ENCODE measurements around the gene STK17B. TPM values are rescaled to one million over a fixed set of nuclear protein-coding genes. Genes with fewer than 3 reads are reported as not detected.

The STK17B gene
- polyA plus RNA-seq, 3 donors: 171 to 296 (median 244) TPM

DNA sequence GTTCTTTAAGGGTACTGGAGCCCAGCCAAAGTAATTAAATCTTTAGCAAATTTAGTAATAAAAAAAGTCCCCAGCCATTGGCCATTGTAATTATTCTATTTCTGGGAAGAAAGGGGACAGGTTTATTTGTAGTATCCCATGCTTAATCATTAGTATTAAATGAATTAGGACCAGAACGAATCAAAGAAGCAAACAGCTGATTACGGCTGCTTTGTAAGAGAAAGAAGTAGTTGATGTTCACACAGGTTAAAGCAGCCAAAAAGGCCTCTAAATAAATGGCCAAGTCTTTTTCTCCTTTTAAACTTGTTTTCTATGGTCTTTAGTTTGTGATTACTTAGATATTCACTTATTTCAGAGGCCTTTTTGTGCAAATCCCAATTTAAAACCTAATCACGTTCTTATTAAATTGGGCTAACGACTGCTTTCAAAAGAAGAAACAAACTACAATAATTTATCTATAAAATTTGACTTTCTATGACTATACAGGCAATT lies 54.1 kb downstream of the STK17B start:
- no peak overlapping the region for H3K4me3 ChIP-seq (replicated peaks in 1 of 3; ENCODE audit: low read depth in 2 of 3, low read length in 3 of 3)
- no peaks in the 10 kb centered on the region for H3K4me1 ChIP-seq (ENCODE audit: control insufficient read depth in 1 of 2, insufficient read depth in 2 of 2, low read length in 2 of 2)
- H3K36me3 Mint-ChIP-seq: no peaks in the 10 kb centered on the region
- no peak overlapping the region for H2AFZ ChIP-seq (ENCODE audit: insufficient read depth, low read depth, low read length, poor library complexity, severe bottlenecking)
- peaks cover 7% of the 10 kb centered on the region for H3K4me1 Mint-ChIP-seq
- no peak overlapping the region for H3K27ac Mint-ChIP-seq
- no peaks in the 10 kb centered on the region for H3K27me3 Mint-ChIP-seq (ENCODE audit: low read depth in 3 of 3)
- no peaks in the 10 kb centered on the region for H4K20me1 ChIP-seq (ENCODE audit: insufficient read depth, low read length)
- H3K4me2 ChIP-seq (replicated peaks; ENCODE audit: extremely low read depth, low read length, poor library complexity, severe bottlenecking): no peak overlapping the region
- H3K27me3 ChIP-seq (ENCODE audit: control insufficient read depth in 2 of 2, insufficient read depth in 2 of 2, low read length in 2 of 2): no peaks in the 10 kb centered on the region
- no CpG with 5 or more reads among the region's 4 CpGs for WGBS (ENCODE audit: insufficient coverage)
- TF ChIP-seq, protein P1, sequence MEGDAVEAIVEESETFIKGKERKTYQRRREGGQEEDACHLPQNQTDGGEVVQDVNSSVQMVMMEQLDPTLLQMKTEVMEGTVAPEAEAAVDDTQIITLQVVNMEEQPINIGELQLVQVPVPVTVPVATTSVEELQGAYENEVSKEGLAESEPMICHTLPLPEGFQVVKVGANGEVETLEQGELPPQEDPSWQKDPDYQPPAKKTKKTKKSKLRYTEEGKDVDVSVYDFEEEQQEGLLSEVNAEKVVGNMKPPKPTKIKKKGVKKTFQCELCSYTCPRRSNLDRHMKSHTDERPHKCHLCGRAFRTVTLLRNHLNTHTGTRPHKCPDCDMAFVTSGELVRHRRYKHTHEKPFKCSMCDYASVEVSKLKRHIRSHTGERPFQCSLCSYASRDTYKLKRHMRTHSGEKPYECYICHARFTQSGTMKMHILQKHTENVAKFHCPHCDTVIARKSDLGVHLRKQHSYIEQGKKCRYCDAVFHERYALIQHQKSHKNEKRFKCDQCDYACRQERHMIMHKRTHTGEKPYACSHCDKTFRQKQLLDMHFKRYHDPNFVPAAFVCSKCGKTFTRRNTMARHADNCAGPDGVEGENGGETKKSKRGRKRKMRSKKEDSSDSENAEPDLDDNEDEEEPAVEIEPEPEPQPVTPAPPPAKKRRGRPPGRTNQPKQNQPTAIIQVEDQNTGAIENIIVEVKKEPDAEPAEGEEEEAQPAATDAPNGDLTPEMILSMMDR (IDR thresholded peaks at IDR 0.05): no peak
- H3K9ac ChIP-seq (ENCODE audit: insufficient read depth, low read length, poor library complexity, severe bottlenecking): no peak overlapping the region
- DNase-seq: no peak
- no peak overlapping the region for H3K27ac ChIP-seq (ENCODE audit: low read depth in 1 of 2, low read length in 2 of 2)
- H3K9me3 ChIP-seq (replicated peaks in 1 of 2; ENCODE audit: control insufficient read depth in 1 of 2, insufficient read depth in 1 of 2, low read length in 2 of 2): no peaks in the 10 kb centered on the region
- H3K36me3 ChIP-seq (replicated peaks in 1 of 2; ENCODE audit: control insufficient read depth in 1 of 2, insufficient read depth in 2 of 2, low read length in 2 of 2): no peaks in the 10 kb centered on the region
- no peak overlapping the region for H3K4me3 Mint-ChIP-seq
- no peaks in the 10 kb centered on the region for H3K79me2 ChIP-seq (ENCODE audit: insufficient read depth, low read length)
- peaks cover 0 to 8% (median 3%) of the 10 kb centered on the region in 7 donors for H3K9me3 Mint-ChIP-seq
- intact Hi-C loops (cut with micrococcal nuclease): no loop called here

- Mint-ChIP-seq H3K4me1 (peaks cover 7% of the 10 kb centered on the region), H3K36me3 (no peaks in the 10 kb centered on the region), H3K27ac (peak overlapping the region in 2 of 7 donors; percentile 31 to 63), H3K9me3 (peaks cover 0 to 2% (median 0%) of the 10 kb centered on the region in 7 donors), H3K27me3 (ENCODE audit: low read depth in 3 of 3) (no peaks in the 10 kb centered on the region), H3K4me3 (peak overlapping the region in 1 of 2 donors; percentile 69)
- H3K9ac ChIP-seq (ENCODE audit: insufficient read depth, low read length, poor library complexity, severe bottlenecking): no peak overlapping the region
- peak overlapping the region; percentile 52 for H2AFZ ChIP-seq (ENCODE audit: insufficient read depth, low read depth, low read length, poor library complexity, severe bottlenecking)
- H4K20me1 ChIP-seq (ENCODE audit: insufficient read depth, low read length): no peaks in the 10 kb centered on the region
- intact Hi-C loops (cut with micrococcal nuclease): no loop called here
- no peaks in the 10 kb centered on the region for H3K36me3 ChIP-seq (replicated peaks in 1 of 2; ENCODE audit: control insufficient read depth in 1 of 2, insufficient read depth in 2 of 2, low read length in 2 of 2)
- no peak for DNase-seq
- H3K9me3 ChIP-seq (replicated peaks in 1 of 2; ENCODE audit: control insufficient read depth in 1 of 2, insufficient read depth in 1 of 2, low read length in 2 of 2): no peaks in the 10 kb centered on the region
- no peak overlapping the region for H3K27ac ChIP-seq (ENCODE audit: low read depth in 1 of 2, low read length in 2 of 2)
- TF ChIP-seq, protein P1 (IDR thresholded peaks at IDR 0.05): no peak
- no peaks in the 10 kb centered on the region for H3K27me3 ChIP-seq (ENCODE audit: control insufficient read depth in 2 of 2, insufficient read depth in 2 of 2, low read length in 2 of 2)
- H3K79me2 ChIP-seq (ENCODE audit: insufficient read depth, low read length): no peaks in the 10 kb centered on the region
- no peak overlapping the region for H3K4me3 ChIP-seq (replicated peaks in 1 of 3; ENCODE audit: low read depth in 2 of 3, low read length in 3 of 3)
- 50% methylated on average over 6 of the region's 7 CpGs for WGBS (ENCODE audit: insufficient coverage)
- peak overlapping the region; percentile 26 for H3K4me2 ChIP-seq (replicated peaks; ENCODE audit: extremely low read depth, low read length, poor library complexity, severe bottlenecking)
- H3K4me1 ChIP-seq (ENCODE audit: control insufficient read depth in 1 of 2, insufficient read depth in 2 of 2, low read length in 2 of 2): no peaks in the 10 kb centered on the region
These were observed 58.1 kb downstream of the STK17B start for GRCh38 chr2:196113061-196113974.

All from CD14-positive monocyte (primary cell).